Pulmonary artery endothelial cell (primary cell): ENCODE data around the gene SPINK5. TPM values are rescaled to one million over a fixed set of nuclear protein-coding genes. Genes with fewer than 3 reads are reported as not detected.
A peak's percentile ranks its signal among the peaks of the same experiment; 100 is the strongest.

Experiments
- DNase-seq: peaks from one replicate; pipeline ENCODE4 v3.0.0-alpha.2; 2011; ENCODE audit warnings: low read depth, low spot score
- total RNA-seq: library from RNA; depleted of rRNA; stranded (reverse); fragments of >200 nt; gene quantifications from 2 replicates; pipeline ENCODE4 v1.2.3, GENCODE V29; 2014

The SPINK5 gene
- total RNA-seq, 1 donor from 2014 or later, result 0.26 TPM

DNA sequence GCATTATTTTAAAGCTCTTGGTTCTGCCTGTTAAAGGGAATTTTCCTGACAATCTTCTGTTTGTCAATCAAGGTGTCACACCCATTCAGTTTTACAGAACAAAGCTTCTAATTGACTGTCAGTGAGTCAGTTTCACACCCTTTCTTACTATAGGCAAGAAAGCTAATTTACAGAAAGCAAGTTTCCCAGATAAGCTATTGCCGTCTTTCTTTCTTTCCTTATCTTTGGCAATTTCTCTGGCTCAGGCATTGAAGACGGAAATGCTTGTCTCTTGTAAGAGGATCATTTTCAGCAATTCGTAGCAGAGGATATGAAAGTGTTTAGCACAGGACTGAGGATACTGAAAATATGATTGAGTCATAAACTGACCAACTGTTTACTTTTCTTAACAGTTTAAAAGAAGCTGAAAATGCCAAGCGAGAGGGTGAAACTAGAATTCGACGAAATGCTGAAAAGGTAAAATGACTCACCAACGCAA, 27.0 kb downstream of the SPINK5 start:
- peak; percentile 2 for DNase-seq

DNA sequence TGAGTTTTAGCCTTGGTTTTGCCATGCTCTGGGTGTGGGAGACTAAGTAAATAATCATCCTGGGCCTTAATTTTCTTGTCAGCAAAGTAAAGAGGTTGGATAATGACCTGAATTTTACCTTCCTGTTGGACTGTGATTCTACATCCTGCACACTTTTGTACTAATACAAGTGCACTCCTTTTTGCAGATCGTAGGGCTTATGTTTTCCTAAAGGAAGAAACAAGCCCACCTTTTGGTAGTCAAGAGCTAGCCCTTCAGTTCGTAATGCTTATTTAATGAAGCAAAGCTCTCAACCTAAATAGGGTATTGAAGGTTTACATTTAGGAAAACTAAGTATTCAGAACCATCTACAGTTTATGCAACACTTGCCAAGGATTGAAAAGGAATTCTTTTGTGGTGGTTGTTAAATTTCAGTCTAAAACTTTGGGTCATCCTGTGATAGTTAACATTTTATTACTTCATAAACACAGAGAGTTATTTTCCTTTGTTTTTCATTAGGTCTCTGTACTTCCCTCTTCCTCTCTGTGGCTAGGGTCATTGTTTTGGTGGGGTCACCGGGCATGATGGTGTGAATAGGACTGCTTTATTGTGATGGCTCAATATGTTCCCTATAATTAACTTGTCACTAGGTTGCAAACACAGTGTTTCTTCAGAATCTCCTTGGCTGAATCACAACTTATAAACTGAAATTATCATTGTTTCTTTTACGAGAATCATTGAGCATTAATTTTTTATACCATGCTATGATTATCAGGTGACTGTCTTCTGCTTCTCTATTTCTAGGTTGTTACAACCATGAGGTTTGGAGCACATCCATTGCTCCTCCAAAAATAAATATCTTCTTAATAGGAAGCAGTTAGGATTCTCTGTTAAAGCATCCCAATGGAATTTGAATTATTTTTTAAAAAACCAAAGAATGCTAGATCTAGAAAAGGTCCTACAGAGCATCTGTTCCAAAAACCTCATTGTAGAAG, 28.5 kb downstream of the SPINK5 start:
- no peak for DNase-seq

DNA sequence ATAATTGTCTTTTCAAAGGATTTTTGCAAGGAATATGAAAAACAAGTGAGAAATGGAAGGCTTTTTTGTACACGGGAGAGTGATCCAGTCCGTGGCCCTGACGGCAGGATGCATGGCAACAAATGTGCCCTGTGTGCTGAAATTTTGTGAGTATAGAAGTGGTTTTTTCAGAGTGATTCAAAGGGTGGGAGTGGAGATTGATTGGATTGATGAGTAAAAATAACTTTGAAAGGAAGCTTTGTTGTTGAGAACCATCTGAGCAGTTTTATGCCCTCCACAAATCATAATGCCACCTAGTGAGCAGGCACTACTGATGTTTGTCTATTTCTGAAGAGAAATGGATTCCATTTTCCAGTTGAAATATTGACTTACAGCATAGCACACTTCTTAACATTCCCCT, 30.6 kb downstream of the SPINK5 start:
- no peak for DNase-seq

DNA sequence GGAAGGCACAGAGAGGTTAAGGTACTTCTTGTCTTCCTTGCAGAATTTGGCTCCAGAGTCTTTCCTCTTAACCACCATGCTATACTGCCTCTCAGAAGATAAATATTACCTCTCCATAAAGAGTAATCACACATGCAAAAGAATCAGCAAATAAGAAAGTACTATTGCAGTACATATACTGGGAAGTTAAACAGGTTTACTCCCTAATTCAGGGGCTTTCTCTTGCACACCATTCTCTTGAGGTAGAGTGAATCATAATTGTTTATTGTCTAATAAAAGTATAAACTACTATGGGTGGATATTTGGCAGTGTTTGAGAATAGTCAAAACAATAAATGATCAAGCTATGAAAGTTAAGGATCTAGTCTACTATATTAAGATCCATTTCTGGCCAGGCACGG, 40.4 kb downstream of the SPINK5 start:
- no peak for DNase-seq

DNA sequence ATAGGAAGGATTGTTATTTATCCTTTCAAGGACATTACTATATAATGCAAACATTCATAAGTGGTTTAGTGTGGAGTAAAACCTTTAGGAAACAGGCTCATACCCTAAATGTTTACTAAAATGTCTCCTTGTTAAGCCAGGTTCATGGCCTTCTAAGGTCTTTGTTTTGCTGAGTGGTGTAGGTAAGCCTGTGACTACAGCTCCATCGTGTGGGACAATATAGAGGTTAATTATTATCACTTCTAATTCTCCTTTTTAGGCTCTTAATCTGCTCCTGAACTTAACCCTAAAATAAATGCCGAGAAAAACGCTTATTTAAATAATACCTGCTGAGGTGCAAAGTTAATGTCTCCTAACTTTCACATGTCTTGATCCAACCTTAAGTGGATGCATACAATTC, 43.8 kb downstream of the SPINK5 start:
- no peak for DNase-seq

DNA sequence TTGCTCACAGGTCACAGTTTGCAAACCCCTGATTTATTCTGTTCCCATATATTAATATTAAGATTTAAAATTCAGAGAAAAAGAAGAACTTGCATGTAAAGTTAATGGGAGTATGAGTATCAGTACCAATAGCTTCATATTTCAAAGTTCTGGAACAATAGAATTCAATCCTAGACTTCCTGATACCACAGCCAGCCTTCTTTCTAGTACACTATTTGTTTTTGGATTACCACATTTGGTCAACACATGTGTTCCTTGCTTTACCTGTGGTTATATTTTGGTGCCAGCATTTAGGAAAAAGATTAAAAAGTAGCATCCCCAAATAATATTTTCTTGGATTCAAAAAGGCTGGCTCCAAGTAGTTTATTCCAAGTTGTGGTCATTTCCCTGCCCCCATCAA, 49.5 kb downstream of the SPINK5 start:
- DNase-seq, result no peak

DNA sequence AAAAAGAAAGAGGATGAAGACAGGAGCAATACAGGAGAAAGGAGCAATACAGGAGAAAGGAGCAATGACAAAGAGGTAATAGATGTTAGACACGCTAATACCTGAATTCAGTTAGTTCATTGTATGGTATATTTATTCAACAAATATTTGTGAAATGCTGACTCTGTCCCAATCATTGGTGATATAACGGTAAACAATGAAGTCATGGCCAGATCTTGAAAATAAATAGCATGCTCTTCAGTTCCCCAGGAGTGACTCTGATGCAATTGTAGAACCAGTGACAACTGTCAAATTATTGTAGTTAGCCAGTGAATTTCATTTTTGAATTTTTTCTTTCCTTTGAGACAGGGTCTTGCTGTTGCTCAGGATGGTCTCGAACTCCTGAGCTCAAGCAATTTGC, 56.5 kb downstream of the SPINK5 start:
- no peak for DNase-seq

DNA sequence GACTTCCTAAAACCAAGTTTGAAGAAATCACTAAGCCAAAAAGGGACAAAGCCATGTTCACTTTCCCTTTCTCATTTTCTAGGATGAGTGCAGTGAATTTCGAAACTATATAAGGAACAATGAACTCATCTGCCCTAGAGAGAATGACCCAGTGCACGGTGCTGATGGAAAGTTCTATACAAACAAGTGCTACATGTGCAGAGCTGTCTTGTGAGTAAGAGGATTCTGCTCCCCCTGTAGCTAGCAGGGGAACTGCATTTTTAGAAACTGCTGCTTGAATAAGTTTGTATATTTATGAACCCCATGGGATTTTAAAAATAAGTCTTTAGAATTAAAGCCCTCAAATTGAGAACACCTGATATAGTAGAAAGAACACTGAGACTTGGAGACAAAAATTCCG, 61.9 kb downstream of the SPINK5 start:
- DNase-seq, result no peak

DNA sequence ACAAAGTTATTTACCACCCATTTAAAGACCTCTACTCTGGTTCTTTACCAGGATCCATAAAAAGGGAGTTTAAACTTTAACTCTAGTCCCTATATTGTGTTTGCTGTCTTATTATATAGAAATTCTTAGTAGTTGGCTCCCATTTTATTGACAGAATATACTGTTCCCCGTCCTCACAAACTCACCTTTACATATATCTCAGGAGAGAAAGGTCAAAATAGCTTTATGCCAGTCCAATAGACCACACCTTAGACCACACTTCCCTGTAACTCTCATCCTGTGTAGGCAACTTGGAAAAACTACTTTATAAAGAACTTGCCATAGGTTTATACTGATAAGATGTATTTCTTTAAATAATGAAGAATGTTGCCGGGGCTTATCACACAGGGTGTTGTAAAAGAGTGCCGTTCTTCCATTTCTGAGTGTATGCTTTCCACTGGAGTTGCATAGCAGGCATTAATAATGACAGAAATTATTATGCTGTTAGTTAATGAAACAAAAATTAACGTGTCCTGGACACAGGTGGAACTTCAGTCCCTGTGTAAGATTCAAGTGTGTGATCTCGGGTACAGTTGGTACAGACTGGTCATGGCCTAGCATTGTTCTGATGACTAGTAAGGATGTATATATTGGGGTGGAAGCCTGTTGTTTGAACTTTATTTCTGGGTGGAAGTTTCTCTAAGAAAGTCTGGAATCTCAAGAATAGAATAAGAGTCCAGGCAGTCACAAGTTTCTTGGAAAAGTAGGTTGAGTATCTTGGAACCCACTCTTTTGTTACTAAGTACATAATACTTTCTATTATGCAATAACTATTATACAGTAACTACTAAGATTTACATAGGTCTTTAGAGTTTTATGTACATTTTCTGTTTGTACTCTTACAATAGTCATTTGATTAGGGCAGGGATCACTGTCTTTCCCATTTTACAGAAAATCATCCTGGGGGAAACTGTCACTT, 71.6 kb downstream of the SPINK5 start:
- DNase-seq, result no peak

DNA sequence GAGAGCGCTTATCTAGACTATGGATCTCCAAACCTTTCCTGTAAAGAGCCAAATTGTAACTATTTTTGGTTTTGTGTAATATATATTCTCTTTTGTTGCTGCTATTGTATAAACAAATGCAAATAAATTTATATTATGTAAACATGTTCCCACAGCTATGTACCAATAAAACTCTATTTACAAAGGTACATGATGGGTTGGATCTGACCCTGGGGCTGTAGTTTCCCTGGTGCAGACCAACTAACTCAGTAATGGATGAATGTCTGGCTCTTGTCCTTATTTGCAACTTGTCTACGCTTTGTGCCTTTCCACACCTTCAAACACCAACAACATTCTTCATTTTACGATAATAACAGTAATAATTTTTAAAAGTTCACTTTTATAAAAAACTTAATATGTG, 77.1 kb downstream of the SPINK5 start:
- no peak for DNase-seq

DNA sequence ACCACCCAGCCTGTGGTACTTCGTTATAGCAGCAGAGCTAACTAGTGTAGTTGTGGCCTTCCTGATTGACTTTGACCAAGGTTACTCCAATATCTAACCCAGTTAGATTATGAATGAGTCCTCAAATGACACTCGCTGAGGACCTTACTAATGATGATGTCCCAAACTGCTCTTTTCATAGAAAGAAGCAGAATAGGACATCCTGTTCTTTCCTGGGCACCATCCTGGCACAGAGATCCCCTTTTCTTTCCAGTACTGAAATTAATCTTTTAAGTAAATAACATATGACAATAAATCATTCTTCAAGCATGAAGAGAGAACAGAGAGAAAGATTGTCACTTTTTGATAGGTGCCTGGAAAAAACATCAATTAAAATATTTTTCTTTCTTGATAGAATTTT, 77.9 kb downstream of the SPINK5 start:
- DNase-seq, result no peak

DNA sequence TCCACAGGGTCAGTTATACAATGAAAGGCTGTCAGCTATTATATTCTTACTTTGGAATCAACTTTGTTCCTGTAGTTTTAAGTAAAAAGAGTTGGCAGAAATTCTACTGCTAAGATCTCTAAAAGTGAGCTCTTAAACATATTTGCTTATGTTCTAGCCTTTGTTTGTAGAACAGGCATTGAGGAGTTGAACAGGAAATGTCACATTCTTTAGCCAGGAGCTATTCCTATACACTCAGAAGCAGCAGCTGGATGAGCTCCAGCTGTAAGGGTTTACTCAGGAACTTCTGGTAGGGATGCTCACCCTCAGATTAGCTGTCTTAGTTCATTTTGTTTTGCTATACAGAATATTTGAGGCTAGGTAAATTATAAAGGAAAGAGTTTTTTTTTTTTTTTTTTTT, 82.1 kb downstream of the SPINK5 start:
- peak; percentile 91 for DNase-seq

DNA sequence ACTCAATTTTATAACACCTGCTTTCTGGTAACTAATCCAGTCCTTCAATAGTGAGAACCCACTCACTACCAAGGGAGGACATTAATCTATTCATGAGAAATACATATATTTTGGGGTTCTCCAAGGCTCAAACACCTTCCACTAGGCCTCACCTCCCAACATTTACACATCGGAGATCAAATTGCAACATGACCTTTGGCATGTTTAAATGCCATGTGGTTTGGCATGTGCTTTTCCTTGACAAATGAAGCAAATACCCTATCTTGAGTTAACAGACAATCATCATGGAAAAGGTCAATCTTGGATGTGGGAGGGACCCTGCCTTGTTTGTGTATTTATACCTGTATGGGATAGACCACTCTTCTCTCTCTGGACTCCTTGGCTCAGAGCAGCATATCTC, 82.7 kb downstream of the SPINK5 start:
- no peak for DNase-seq

DNA sequence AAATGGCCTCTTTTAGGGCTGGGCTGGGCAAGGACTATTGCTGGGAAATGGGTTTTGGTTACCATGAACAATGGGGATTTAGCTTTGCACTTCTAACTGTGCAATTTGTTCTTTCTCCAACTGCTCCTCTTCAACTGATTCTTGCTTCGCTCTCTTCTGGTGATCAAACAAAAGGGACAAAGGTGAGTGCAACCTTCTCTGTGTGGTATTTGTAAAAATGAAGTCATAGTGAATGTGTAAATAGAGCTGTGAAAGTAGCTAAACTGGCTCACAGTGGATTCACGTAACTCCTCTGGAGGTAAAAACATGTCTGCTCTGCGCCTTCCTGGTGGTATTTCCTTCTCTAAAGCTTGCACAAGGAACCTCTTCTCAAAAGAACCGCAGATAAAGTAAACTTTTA, 83.6 kb downstream of the SPINK5 start:
- DNase-seq, result no peak

DNA sequence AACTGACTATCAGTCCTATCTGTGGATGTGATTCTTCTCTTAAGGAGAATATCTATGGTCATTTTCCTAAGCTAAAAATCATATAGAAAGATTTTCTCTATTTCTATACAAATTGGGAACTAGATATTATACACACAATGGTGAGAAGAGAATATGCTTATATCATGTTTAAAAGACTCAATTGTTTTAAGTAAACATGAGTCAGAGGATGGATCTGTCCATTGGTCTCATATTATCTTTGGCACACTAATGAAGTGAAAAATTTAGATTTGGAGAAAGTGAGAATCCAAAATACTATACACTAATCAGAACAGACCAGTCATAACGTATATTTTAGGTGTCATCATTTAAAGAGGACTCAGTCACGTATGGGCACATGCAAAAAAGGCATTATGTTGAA, 88.1 kb downstream of the SPINK5 start:
- no peak for DNase-seq

DNA sequence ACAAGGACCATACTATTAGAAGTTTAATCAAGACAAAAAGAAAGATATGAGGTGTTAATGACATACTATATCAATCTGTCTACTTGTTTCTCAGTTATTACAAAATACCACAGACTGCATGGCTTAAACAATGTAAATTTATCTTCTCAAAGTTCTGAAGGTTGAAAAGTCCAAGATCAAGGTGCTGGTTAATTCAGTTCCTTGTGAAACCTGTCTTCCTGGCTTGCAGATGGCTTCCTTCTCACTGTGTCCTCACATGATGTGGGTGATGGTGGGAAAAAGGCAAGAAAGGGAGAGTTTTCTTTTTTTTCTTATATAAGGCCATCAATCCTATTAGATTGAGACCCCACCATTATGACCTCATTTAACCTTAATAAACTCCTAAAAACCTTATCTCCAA, 89.0 kb downstream of the SPINK5 start:
- no peak for DNase-seq

DNA sequence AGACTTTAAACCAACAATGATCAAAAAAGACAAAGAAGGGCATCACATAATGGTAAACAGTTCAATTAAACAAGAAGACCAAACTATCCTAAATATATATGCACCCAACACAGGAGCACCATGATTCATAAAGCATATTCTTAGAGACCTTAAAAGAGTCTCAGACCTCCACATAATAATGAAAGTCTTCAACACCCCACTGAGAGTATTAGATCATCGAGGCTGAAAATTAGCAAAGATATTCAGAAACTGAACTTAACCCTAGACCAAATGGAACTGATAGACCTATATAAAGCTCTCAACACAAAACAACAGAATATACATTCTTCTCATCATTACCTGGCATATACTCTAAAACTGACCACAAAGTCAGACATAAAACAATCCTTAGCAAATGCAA, 92.8 kb downstream of the SPINK5 start:
- DNase-seq, result no peak

DNA sequence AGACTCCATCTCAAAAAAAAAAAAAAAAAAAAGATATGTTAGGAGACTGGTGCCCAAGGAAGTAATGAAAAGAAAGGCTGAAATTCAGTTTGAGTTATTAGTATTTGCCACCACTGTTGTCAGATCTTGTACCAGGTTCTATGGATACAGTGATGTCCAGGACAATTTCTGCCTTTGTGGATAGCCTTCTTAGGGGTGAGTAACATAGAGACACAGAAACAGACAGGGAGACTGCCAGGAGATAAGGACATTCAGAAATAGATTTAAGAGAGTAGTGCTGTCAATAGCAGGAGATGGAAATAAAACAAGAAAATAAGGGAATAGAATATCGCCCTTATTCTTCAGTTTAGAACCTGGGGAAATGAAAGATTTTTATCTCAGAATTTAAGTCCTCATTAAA, 98.3 kb downstream of the SPINK5 start:
- DNase-seq, result no peak

DNA sequence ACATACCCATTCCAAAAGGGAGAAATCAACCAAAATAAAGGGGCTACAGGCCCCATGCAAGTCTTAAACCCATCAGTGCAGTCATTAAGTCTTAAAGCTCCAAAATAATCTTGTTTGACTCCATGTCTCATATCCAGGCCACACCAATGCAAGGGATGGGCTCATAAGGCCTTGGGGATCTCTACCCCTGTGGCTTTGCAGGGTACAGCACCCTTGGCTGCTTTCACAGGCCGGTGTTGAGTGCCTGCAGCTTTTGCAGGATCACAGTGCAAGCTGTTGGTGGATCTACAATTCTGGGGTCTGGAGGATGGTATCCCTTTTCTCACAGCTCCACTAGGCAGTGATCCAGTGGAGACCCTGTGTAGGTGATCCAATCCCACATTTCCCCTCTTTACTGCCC, 99.6 kb downstream of the SPINK5 start:
- DNase-seq, result no peak

DNA sequence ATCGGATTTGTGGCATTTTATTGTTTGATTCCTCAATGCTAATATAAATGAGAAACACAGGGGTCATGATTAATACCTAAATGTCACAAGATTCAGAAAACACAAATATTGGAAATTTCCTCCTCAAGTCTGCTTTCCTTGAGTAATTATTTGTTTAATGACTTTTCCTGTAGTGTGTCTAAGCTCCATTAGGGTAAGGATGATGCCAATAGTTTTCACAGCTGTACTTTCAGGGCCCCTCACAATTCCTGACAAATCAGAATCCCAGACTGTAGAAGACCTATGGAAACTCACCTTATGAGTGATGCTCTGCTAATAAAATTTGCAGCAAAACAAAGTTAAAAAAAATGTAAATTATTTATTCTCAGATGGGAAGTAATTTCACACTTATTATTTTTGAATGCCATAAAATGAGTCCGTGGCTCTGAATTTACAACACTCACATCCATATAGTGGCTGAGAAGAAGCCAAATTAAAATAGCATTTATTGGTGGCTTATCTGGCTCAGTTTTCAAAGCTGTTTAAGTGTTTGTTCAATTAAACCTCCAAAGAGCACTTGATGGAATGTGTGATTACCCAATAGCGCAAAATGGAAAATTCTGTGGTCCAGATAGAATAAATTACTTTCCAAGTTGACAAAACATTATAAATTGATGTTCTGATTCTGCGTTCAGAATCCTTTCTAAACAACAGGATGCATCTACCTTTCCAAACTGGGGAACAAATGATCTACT, 102.9 kb downstream of the SPINK5 start:
- no peak for DNase-seq

DNA sequence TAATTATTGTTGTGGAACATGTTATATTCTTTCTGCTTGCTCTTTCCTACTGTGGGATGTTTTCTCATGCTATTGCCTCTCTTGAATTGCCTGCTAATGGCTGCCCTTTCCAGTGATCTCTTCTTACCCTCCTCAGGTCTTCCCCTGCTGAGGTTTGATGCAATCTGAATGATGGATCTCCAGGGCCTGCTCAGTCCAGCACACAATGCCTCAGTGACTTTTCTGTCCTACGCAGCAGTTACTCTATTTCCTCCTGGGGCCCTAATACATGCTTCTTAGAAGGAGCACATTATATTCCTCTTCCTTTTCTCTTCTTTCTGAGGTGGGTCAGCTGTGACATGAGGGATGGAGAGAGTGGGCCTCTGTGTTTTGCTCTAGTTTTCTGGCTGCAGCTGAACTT, 104.5 kb downstream of the SPINK5 start, which contains the start of gene SPINK14:
Gene SPINK14, plus strand, starts transcription at position 301 of the 400 bp plus-strand sequence. CDS start 1,187 bp downstream, outside the sequence.
- no peak for DNase-seq
